OCI-LY7 (cell line): ENCODE measurements around the gene GULP1. TPM values are rescaled to one million over a fixed set of nuclear protein-coding genes. Genes with fewer than 3 reads are reported as not detected.

Experiments used
- BruUV-seq: library from RNA; stranded (reverse); fragments of 400-500 nt; replicated peaks from 2 replicates; lab custom pipeline; 2021; lab: Mats Ljungman, UMichigan
- CTCF ChIA-PET: fragments of 300-600 bp; sonication (Branson Sonifier 250); formaldehyde crosslinking; loops from one replicate; lab custom pipeline; 2022; ENCODE audit warnings: antibody characterized with exemption; ENCODE audit not compliant: unreplicated experiment; lab: Charles Lee
- POLR2A ChIA-PET: fragments of 300-600 bp; sonication (Branson Sonifier 250); formaldehyde crosslinking; loops from one replicate; lab custom pipeline; 2022; ENCODE audit warnings: antibody characterized with exemption; lab: Charles Lee
- DNase-seq: peaks from one replicate; pipeline ENCODE4 v3.0.0-alpha.2; 2015; ENCODE audit warnings: low spot score
- H2AFZ ChIP-seq: fragments of 200-600 bp; sonication (generic), shearing (Covaris generic); 2 replicates; pipeline ENCODE4 v1.6.1; 2014; ENCODE audit warnings: mild to moderate bottlenecking, antibody characterized with exemption, low read length, moderate library complexity
- H3K27ac ChIP-seq: fragments of 200-600 bp; sonication (generic); 2 replicates; pipeline ENCODE4 v1.5.1; 2014; ENCODE audit warnings: mixed run types, low read depth, mild to moderate bottlenecking, moderate library complexity, low read length, inconsistent platforms; ENCODE audit not compliant: poor library complexity, severe bottlenecking
- H3K36me3 ChIP-seq: fragments of 200-600 bp; sonication (generic); 2 replicates; pipeline ENCODE4 v1.6.1; 2014; ENCODE audit warnings: mild to moderate bottlenecking, antibody characterized with exemption, low read length, moderate library complexity, mixed read lengths; ENCODE audit not compliant: insufficient read depth
- H3K4me1 ChIP-seq: fragments of 200-600 bp; sonication (generic); 2 replicates; pipeline ENCODE4 v1.5.1; 2014; ENCODE audit warnings: mild to moderate bottlenecking, low read length; ENCODE audit not compliant: insufficient read depth, poor library complexity, severe bottlenecking
- H3K4me2 ChIP-seq: fragments of 200-600 bp; sonication (generic); 2 replicates; pipeline ENCODE4 v1.6.1; 2014; ENCODE audit warnings: mild to moderate bottlenecking, low read length
- H3K4me3 ChIP-seq: fragments of 200-600 bp; sonication (generic); 2 replicates; pipeline ENCODE4 v1.5.1; 2014; ENCODE audit warnings: mild to moderate bottlenecking, low read depth, low read length; ENCODE audit not compliant: poor library complexity, severe bottlenecking
- H3K79me2 ChIP-seq: fragments of 200-600 bp; sonication (generic); 2 replicates; pipeline ENCODE4 v1.6.1; 2016; ENCODE audit warnings: low read depth, mild to moderate bottlenecking, low read length, moderate library complexity, mixed read lengths; ENCODE audit not compliant: insufficient read depth
- H3K9me2 ChIP-seq: fragments of 200-600 bp; sonication (generic); 2 replicates; pipeline ENCODE4 v1.6.1; 2016; ENCODE audit warnings: mild to moderate bottlenecking, low read length, mixed read lengths; ENCODE audit not compliant: insufficient read depth
- H3K9me3 ChIP-seq: fragments of 200-600 bp; sonication (generic); 2 replicates; pipeline ENCODE4 v1.6.1; 2014; ENCODE audit warnings: mild to moderate bottlenecking, mixed run types, low read length, mixed read lengths
- H4K20me1 ChIP-seq: fragments of 200-600 bp; sonication (generic); 2 replicates; pipeline ENCODE4 v1.6.1; 2014; ENCODE audit warnings: mild to moderate bottlenecking, antibody characterized with exemption, low read length, moderate library complexity, mixed read lengths; ENCODE audit not compliant: insufficient read depth
- CTCF ChIP-seq: fragments of 200-600 bp; sonication (generic); conservative IDR thresholded peaks from 2 replicates; pipeline ENCODE4 v1.5.1; 2014; ENCODE audit warnings: mild to moderate bottlenecking, antibody characterized with exemption, low read length, moderate library complexity, mixed read lengths
- EZH2phosphoT487 ChIP-seq: fragments of 200-600 bp; sonication (generic); IDR thresholded peaks from 2 replicates; pipeline ENCODE4 v1.6.1; 2018; ENCODE audit warnings: low read depth, borderline replicate concordance, mild to moderate bottlenecking, mixed run types, antibody characterized with exemption, low read length, moderate library complexity, mixed read lengths
- intact Hi-C: fragments of 100-400 bp; cut with micrococcal nuclease; formaldehyde crosslinking; loops from one replicate; pipeline ENCODE4 v1.10.0; 2022; ENCODE audit not compliant: unreplicated experiment
- total RNA-seq, 2 experiments: library from RNA; depleted of rRNA in 1 of 2; stranded (reverse); fragments of >200 nt in 1 of 2; shearing (Covaris generic) in 1 of 2; gene quantifications; 2 replicates each; pipeline ENCODE4 v1.2.3, GENCODE V29; 2014 to 2022

The GULP1 gene
- total RNA-seq, 2 experiments from 2014 or later, result not detected

- Histone ChIP-seq H3K27ac (no peak overlapping the region), H2AFZ (no peak overlapping the region), H3K4me3 (no peak overlapping the region), H3K9me3 (no peaks in the 10 kb centered on the region), H3K4me1 (no peaks in the 10 kb centered on the region), H3K79me2 (no peaks in the 10 kb centered on the region), H3K4me2 (no peak overlapping the region), H3K9me2 (no peaks in the 10 kb centered on the region), H3K36me3 (no peaks in the 10 kb centered on the region), H4K20me1 (no peaks in the 10 kb centered on the region)
- no peak for DNase-seq
- CTCF ChIA-PET, result no interaction called here
- intact Hi-C loops, result no loop called here
- TF ChIP-seq CTCF, result no peak
- POLR2A ChIA-PET, result interaction anchor here (0.6 to 2.1 kb wide), 3 partner anchors 10 to 185 kb away, joined by 3 to 9 read pairs (median 3); no protein-coding TSS in a partner anchor
- no TSS peak for BruUV-seq
Observed at GRCh38 chr2:188307850-188308283, 16.2 kb downstream of the GULP1 start.

- no peak for TF ChIP-seq EZH2phosphoT487
- TF ChIP-seq CTCF, result no peak
- Histone ChIP-seq H2AFZ (no peak overlapping the region), H3K4me1 (no peaks in the 10 kb centered on the region), H3K9me2 (no peaks in the 10 kb centered on the region), H3K79me2 (no peaks in the 10 kb centered on the region), H4K20me1 (no peaks in the 10 kb centered on the region), H3K9me3 (no peaks in the 10 kb centered on the region), H3K27ac (no peak overlapping the region), H3K4me2 (no peak overlapping the region), H3K36me3 (no peaks in the 10 kb centered on the region), H3K4me3 (no peak overlapping the region)
- ChIA-PET CTCF (no interaction called here), POLR2A (interaction anchor here (0.6 to 2.1 kb wide), 3 partner anchors 10 to 81 kb away, joined by 3 to 9 read pairs (median 3); no protein-coding TSS in a partner anchor)
- intact Hi-C loops, result no loop called here
- no TSS peak for BruUV-seq
- no peak for DNase-seq
Observed at GRCh38 chr2:188308483-188308882, 16.8 kb downstream of the GULP1 start.

- DNase-seq, result no peak
- ChIA-PET POLR2A (interaction anchor here (0.6 to 2.1 kb wide), 2 partner anchors 9 to 317 kb away, joined by 3 to 9 read pairs; no protein-coding TSS in a partner anchor), CTCF (no interaction called here)
- BruUV-seq, result no TSS peak
- Histone ChIP-seq H3K9me2 (no peaks in the 10 kb centered on the region), H3K4me3 (no peak overlapping the region), H3K36me3 (no peaks in the 10 kb centered on the region), H3K9me3 (no peaks in the 10 kb centered on the region), H3K4me1 (no peaks in the 10 kb centered on the region), H3K27ac (no peak overlapping the region), H4K20me1 (no peaks in the 10 kb centered on the region), H2AFZ (no peak overlapping the region), H3K79me2 (no peaks in the 10 kb centered on the region), H3K4me2 (no peak overlapping the region)
- TF ChIP-seq EZH2phosphoT487, result no peak
- no peak for TF ChIP-seq CTCF
- intact Hi-C loops, result no loop called here
Observed at GRCh38 chr2:188309364-188309763, 17.7 kb downstream of the GULP1 start.
